ENCODE data around the gene RASSF4. TPM values are rescaled to one million over a fixed set of nuclear protein-coding genes. Genes with fewer than 3 reads are reported as not detected.

Gene RASSF4
- total and polyA plus RNA-seq, 4 donors, result 19.5 to 55.4 (median 41.6) TPM

DNA sequence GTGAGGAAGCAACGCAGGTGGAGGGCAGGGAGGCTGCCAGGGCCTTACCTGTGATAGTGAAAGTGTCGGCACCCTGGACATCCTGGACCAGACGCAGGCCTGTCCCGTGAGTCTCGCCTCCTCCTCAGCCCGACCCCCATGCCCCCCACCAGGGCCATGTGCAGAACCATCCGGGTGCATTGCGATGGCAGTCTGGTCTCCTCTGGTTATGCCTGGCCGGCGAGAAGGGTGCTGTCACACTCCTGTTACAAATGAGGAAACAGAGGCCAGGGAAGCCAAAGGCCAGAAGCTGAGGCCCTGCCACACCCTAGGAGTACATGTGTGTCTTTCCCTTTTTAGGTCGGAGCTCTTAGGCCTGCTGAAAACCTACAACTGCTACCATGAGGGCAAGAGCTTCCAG is 11.8 kb downstream of the RASSF4 start:
- Histone ChIP-seq H3K9me3 (ENCODE audit: control insufficient read depth in 4 of 4, insufficient read depth in 3 of 4, low read length in 3 of 4) (peaks cover 0 to 2% (median 0%) of the 10 kb centered on the region in 4 donors), H3K27me3 (ENCODE audit: control insufficient read depth in 3 of 3, insufficient read depth in 3 of 3, low read length in 2 of 3) (no peaks in the 10 kb centered on the region), H3K9ac (ENCODE audit: insufficient read depth in 1 of 2, low read length in 2 of 2) (no peak overlapping the region), H3K27ac (ENCODE audit: low read depth in 1 of 2, low read length in 1 of 2) (peak overlapping the region in 1 of 2 donors; percentile 37), H3K4me1 (ENCODE audit: control insufficient read depth in 5 of 5, insufficient read depth in 5 of 5, low read length in 5 of 5) (peaks cover 8 to 33% (median 23%) of the 10 kb centered on the region in 5 donors), H3K4me3 (no peak overlapping the region), H3K36me3 (ENCODE audit: control insufficient read depth in 4 of 4, insufficient read depth in 4 of 4, low read length in 4 of 4) (peaks cover 0 to 23% (median 0%) of the 10 kb centered on the region in 4 donors)
- DNase-seq, result no peak
- ATAC-seq (ENCODE audit: insufficient read depth, low FRiP score), result no peak
- 83 to 87% methylated on average over 11 of the region's 11 CpGs for WGBS, 2 donors
- TF ChIP-seq, protein P1, sequence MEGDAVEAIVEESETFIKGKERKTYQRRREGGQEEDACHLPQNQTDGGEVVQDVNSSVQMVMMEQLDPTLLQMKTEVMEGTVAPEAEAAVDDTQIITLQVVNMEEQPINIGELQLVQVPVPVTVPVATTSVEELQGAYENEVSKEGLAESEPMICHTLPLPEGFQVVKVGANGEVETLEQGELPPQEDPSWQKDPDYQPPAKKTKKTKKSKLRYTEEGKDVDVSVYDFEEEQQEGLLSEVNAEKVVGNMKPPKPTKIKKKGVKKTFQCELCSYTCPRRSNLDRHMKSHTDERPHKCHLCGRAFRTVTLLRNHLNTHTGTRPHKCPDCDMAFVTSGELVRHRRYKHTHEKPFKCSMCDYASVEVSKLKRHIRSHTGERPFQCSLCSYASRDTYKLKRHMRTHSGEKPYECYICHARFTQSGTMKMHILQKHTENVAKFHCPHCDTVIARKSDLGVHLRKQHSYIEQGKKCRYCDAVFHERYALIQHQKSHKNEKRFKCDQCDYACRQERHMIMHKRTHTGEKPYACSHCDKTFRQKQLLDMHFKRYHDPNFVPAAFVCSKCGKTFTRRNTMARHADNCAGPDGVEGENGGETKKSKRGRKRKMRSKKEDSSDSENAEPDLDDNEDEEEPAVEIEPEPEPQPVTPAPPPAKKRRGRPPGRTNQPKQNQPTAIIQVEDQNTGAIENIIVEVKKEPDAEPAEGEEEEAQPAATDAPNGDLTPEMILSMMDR (IDR thresholded peaks at IDR 0.05; ENCODE audit: control extremely low read depth, extremely low read depth), result no peak

DNA sequence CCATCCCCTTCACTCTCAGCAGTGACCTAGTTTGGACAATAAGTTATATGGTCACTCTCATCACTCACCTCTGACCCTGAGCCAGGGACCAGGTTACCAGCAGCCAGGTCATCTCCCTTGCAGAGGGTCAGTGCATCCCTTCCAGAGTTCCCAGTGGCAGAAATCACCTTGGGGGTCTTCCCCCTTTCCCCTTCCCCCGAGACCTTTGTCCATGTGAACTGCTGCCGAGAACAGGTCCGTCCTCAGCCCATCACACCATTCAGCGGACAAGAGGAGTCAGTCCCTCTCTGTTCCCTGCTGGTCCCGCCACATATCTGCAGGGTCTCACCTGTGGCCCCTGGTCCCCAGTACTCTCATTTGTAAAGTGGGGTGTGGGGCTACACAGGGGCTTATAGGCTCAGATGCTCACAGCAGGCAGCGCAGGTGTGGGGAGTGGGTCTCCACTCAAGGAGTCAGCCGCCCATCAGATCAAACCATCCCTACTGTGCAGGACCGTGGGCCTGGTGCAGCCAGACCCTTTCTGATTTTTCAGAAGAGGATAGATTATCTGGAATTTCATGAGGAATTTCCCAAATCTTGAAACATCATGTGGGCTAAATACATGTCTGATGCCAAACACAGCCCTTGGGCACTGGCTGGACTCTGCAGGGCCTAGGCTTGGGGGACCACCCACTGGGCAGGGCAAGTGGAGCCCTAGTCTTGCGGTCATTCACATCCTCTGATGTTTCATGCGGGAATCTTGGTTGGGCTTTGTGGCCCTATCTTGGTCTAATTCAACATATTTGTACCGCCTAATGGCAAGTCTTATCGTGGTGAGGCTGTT is 12.5 kb downstream of the RASSF4 start:
- Histone ChIP-seq H3K27me3 (ENCODE audit: control insufficient read depth in 3 of 3, insufficient read depth in 3 of 3, low read length in 2 of 3) (no peaks in the 10 kb centered on the region), H3K9ac (ENCODE audit: insufficient read depth in 1 of 2, low read length in 2 of 2) (no peak overlapping the region), H3K4me3 (no peak overlapping the region), H3K36me3 (ENCODE audit: control insufficient read depth in 4 of 4, insufficient read depth in 4 of 4, low read length in 4 of 4) (peaks cover 0 to 23% (median 0%) of the 10 kb centered on the region in 4 donors), H3K9me3 (ENCODE audit: control insufficient read depth in 4 of 4, insufficient read depth in 3 of 4, low read length in 3 of 4) (peaks cover 0 to 2% (median 0%) of the 10 kb centered on the region in 4 donors), H3K27ac (ENCODE audit: low read depth in 1 of 2, low read length in 1 of 2) (no peak overlapping the region), H3K4me1 (ENCODE audit: control insufficient read depth in 5 of 5, insufficient read depth in 5 of 5, low read length in 5 of 5) (peaks cover 8 to 36% (median 27%) of the 10 kb centered on the region in 5 donors)
- WGBS, 2 donors, result 97% methylated on average over 12 of the region's 12 CpGs
- DNase-seq (no peak), ATAC-seq (ENCODE audit: insufficient read depth, low FRiP score) (no peak)
- TF ChIP-seq, protein P1 (IDR thresholded peaks at IDR 0.05; ENCODE audit: control extremely low read depth, extremely low read depth), result no peak

- WGBS, 2 donors, result 86 to 89% methylated on average over 6 of the region's 6 CpGs
- DNase-seq (no peak), ATAC-seq (ENCODE audit: insufficient read depth, low FRiP score) (no peak)
- Histone ChIP-seq H3K9me3 (ENCODE audit: control insufficient read depth in 4 of 4, insufficient read depth in 3 of 4, low read length in 3 of 4) (peaks cover 0 to 2% (median 0%) of the 10 kb centered on the region in 4 donors), H3K4me1 (ENCODE audit: control insufficient read depth in 5 of 5, insufficient read depth in 5 of 5, low read length in 5 of 5) (peaks cover 5 to 36% (median 29%) of the 10 kb centered on the region in 5 donors), H3K36me3 (ENCODE audit: control insufficient read depth in 4 of 4, insufficient read depth in 4 of 4, low read length in 4 of 4) (peaks cover 0 to 25% (median 0%) of the 10 kb centered on the region in 4 donors), H3K9ac (ENCODE audit: insufficient read depth in 1 of 2, low read length in 2 of 2) (no peak overlapping the region), H3K4me3 (no peak overlapping the region), H3K27ac (ENCODE audit: low read depth in 1 of 2, low read length in 1 of 2) (no peak overlapping the region), H3K27me3 (ENCODE audit: control insufficient read depth in 3 of 3, insufficient read depth in 3 of 3, low read length in 2 of 3) (no peaks in the 10 kb centered on the region)
- TF ChIP-seq, protein P1 (IDR thresholded peaks at IDR 0.05; ENCODE audit: control extremely low read depth, extremely low read depth), result no peak
Measured at GRCh38 chr10:44972874-44973306, 13.3 kb downstream of the RASSF4 start.
